KG1 (cell line): ENCODE data around the gene TCP1.
A peak's percentile ranks its signal among the peaks of the same experiment; 100 is the strongest.
"Not testable (repeated sequence)": the region's sequence is repeated elsewhere in the genome, so short reads cannot be mapped to it uniquely, and the experiment has no call there.

Source experiments
- DNase-seq: peaks from one replicate; lab custom pipeline; 2025; lab: John Stamatoyannopoulos, UW

Gene TCP1

DNA sequence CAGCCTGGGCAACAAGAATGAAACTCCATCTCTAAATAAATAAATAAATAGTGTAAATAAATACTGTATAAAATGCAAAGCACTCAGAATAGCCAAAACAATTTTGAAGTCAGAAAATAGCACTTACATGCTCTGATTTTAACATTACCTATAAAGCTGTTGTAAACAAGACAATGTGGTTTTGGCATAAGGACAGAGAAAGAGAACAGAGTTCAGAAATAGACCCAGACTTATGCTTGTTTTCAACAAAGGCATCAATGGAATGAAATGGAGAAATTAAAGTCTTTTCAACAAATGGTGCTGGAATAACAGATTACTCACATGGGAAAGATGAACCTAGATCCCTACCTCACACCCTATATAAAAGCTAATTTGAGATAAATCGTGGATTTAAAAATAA lies 17.2 kb downstream of the TCP1 start:
- DNase-seq, result no peak

DNA sequence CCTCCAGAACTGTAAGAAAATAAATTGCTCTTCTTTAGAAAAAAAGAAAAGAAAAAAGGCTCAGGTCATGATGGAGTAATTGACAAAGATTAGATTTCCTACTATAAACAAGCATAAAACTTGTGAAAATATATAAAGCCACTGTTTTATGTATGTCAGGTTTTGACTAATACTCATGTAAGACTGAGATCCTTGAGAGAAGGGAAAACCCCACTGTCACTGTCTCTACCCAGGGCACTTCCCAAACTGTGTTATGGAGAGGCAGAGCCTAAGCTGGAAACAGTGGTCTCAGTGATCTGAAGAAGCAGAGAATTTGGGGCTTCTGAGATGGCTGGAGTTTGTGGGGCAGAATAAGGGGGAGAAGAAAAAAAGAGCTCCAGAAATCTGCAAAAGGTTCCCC lies 19.9 kb downstream of the TCP1 start:
- DNase-seq, result no peak

DNA sequence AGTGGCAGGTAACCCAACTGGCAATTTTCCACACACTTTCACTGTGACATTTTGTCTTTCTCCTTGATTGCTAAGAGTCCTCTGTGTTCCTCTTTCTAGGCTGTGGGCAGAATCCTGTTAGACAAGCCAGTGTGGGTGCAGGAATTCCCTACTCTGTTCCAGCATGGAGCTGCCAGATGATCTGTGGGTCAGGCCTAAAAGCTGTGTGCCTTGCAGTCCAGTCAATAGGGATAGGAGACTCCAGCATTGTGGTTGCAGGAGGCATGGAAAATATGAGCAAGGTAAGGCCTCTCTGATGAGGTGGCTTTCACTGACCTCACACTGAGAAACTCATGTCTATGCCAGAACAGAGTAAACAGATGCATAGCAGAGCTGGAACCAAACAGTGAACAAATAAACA lies 22.5 kb downstream of the TCP1 start:
- no peak for DNase-seq

DNA sequence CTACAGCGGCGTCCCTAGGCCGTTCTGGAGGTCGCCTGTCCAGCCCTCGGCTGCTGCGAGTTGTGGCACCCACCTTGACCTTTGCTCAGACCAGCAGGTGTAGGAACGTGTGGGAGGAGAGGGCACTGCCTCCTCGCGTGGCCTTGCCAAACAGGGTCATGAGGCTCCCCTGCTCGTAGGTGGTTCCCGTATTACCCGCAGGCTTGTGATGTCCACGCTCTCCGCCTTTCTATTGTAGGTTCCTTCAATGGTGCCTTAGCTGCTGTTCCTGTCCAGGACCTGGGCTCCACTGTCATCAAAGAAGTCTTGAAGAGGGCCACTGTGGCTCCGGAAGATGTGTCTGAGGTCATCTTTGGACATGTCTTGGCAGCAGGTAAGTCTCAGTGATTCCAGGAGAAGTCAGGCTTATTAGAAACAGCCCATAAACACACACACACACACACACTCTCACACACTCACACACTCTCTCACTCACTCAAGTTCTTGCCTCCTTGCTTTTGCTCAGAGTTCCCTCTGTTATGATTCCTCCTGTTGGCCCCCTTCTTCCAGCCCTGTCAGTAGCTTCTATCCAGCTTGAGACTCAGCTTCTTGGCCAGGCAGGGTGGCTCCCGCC lies 26.6 kb downstream of the TCP1 start:
- no peak for DNase-seq

DNA sequence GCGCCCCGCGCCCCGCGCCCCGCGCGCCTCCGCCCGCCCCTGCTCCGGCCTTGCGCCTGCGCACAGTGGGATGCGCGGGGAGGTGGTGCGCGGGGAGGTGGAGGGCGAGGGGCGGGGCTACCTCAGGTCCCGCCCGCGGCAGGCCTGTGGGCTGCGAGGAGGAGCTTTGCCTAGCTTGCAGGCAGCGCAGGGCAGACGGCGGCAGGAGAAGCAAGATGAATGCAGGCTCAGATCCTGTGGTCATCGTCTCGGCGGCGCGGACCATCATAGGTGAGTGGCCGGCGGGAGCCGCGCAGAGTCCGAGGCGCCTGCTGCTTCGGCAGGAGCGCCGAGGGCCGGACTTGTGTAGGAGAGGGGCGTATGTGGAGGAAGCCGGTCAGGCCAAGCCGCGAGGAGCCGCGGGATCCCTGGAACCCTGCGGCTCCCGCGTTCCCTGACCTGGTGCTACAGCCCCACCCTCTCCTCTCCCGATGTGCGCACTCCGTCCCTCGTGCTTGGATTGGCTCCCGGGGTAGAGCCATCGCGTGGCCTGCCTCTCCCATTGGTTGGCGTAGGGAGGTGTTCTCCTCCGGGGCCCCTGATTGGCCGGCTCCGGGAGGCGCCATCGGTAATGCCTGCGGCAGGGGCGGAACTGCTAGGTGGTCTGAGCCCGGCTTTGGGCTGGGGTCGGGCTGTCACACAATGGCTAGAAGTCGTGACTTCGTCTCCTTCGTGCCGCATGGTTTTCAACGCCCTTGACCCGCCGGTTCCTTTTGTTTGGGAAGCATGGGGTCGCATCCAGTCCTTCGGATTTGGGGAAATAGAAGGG lies 27.3 kb downstream of the TCP1 start, which contains the start of gene ACAT2:
TSS of gene ACAT2 (plus strand) at position 173 of the 808 bp plus-strand sequence. CDS start at position 216, 43 bp downstream.
- DNase-seq, result peak; percentile 80

DNA sequence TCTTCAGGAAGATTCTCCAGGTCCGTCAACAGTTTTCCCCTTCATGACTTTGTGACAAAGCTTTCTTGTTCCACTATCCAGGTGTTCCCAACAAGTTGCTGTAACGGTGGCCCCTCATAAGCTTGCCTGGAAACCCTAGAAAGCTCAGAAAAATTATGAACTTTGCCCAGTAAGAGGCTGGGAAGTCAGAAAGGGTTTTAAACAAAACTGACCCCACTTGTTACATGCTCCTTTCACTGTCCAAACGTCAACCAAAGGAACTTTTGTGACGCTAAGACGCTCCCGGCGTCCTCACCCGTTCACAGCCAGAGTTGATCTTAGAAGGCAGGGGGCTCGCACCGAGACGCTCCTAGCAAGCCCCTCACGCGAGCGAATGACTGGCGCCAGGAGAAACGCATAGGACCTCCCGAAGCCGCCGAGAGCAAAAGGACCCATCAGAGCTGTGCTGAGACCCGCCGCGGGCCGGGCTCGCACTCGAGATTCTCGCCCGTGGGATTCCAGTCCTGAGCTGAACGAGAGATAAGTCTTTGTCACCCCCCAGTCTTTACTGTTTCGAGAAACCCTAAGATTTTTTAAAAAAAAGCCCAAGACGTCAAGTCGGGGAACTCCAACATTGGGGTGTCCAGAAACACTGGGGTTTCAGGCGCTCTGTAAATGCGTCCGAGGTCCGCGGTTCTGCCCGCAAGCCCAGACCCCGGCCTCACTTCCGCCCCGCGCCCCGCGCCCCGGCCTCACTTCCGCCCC lies 28.1 kb downstream of the TCP1 start:
- no peak for DNase-seq

DNA sequence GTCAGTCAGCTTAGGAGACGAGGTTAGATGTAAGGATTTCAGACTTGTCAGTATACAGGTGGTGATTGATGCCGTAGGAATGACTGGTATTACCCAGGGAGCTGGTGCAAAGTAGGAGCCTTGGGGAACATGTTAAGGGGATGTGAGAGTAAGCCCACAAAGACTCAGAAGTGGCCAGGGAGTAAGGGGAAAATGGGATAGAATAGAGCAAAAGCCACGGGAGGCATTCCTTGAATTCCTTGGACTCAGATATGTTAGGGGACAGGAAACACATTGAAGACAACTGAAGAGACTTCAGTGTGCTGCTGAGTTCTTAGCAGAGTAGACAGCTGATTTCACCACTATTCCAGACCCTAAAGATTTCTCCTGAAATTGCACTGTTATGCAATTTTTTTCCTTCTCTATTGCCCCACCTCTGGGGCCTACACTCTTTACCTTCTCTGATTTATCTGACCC lies 28.8 kb downstream of the TCP1 start:
- no peak for DNase-seq

DNA sequence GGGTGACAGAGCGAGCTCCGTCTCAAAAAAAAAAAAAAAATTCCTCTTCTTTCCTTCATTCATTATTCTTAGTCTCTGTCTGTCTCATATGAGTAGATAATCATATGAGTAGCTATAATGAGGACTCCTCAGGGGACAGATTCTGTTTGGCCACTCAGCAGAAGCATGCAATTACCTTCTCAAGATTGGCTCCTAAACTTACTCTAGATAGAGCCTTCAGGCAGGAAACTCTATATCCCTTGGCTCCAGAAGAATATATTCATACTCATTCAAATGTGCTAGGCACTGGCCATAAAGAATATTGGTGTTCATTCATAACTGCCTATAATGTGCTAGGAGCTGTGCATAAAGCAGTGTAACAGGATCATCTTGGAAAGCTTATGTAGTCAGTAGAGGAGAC lies 29.8 kb downstream of the TCP1 start:
- DNase-seq, result no peak

DNA sequence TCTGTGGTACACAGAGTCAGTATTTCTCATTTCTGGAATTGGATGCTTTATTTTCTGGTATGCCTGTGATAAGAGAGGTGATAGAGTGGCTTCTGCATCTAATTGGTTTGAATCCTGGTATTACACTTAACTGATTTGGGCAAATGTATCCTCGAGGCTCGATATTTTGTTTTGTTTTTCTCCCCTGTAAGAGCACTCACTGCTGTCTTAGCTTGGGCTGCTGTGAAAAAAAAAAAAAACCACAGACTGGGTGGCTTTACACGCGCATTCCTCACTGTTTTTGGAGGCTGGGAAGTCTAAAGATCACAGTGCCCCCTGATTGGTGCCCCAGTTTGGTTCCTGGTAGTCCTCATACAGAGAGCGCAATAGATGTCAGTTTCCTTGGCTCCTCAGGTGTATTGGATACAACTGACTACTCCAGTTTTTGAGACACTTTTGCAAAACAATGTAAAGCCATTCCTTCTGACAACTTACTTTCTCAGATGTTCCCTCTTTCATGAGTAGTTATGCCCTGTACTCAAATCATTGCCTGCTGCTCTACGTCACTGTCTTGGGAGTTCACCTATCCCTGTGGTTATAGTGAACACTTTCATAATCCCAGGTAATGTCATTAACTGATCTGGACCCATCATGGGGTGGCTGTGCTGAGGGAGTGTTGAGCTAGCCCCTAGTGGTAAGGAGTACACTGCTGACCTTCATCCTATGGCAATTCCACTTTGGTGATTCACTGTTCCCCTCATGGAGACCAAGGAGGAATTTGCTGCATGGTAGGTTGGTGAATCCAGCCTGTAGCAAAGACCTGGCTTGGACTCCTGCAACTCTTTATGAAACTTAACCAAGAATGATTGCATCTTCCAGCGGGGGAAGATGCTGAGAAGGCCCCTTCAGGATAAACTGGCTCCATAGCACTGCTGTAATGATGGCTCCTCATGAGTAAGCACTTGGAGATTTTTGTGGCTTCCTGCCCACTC lies 31.1 kb downstream of the TCP1 start:
- DNase-seq, result no peak

DNA sequence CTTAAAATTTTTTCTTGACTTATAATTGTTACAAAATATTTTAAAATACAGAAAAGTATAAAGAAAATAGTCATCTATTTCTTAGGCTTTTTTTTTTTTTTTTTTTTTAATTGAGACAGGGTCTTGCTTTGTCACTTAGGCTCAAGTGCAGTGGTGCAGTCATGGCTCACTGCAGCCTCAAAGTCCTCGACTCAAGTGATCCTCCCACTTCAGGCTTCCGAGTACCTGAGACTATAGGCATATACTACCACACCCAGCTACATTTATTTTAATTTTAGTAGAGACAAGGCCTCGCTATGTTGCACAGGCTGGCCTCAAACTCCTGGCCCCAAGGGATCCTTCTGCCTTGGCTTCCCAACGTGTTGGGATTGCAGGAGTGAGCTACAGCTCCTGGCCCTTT lies 32.9 kb downstream of the TCP1 start:
- no peak for DNase-seq

DNA sequence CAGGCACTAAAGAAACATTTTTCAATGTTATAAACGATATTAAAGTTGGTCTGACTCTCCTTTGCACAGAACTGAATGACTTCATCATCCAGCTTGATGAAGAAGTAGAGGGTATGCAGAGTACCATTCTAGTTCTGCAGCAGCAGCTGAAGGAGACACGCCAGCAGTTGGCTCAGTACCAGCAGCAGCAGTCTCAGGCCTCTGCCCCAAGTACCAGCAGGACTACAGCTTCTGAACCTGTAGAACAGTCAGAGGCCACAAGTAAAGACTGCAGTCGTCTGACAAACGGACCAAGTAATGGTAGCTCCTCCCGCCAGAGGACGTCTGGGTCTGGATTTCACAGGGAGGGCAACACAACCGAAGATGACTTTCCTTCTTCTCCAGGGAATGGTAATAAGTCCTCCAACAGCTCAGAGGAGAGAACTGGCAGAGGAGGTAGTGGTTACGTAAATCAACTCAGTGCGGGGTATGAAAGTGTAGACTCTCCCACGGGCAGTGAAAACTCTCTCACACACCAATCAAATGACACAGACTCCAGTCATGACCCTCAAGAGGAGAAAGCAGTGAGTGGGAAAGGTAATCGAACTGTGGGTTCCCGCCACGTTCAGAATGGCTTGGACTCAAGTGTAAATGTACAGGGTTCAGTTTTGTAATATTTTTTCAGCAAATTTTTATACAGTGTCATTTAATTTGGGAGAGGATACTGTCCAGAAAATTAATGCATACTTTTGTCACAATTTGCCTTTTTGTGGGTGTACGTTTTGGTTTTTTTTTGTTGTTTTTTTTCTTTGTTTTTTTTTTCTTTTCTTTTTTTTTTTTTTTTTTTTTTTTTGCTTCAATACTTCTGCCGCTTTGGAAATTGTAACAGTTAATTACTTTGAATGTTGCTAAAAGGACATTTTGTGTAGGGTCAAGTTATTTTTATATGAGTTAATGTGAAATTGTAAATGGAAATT lies 34.2 kb downstream of the TCP1 start:
- DNase-seq, result no peak

DNA sequence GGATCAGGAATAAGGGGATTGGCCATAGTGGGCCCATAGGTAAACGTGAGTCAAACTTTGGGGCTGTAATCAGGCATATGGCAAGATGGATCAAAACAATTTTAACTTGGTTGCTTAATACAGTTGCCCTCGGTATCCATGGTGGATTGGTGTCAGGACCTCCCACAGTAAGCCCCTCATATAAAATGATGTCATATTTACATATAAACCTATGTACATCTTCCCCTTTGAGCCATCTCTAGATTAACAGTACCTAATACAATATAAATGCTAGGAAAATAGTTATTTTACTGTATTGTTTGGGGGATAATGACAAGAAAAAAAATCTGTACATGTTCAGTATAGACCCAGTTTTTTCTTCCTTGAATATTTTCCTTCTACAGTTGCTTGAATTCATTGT lies 35.0 kb downstream of the TCP1 start:
- DNase-seq, result no peak

DNA sequence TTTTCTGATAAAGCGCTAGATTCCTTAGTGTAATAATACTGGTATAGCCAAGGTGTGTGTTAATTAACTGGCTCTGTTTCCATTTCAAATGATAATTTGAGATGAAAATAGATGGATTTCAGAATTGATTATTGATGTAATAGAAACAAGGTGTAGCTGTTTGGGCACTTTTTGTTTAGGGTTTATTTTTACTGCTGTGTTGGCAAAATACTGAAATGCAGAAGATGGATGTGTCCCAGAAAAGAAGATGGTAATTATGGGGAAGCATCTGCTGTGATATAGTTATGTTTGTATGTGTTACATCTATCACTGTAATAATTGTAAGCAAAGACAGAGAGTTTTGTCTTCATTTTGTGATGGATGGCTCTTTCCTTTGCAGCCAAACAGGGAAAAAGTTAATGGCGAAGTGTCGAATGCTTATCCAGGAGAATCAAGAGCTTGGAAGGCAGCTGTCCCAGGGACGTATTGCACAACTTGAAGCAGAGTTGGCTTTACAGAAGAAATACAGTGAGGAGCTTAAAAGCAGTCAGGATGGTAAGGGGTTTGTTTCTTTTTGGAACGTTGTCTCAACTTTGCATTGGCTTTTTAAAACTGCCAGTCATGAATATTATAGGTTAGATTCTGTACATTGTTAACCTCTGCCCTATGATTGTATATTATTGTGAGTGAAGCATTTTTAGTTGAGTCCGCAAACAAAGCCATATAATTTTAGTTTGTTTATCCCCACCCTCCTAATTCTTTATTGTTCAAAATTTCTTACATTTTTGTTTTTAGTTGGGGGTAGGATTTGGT lies 36.1 kb downstream of the TCP1 start:
- no peak for DNase-seq

DNA sequence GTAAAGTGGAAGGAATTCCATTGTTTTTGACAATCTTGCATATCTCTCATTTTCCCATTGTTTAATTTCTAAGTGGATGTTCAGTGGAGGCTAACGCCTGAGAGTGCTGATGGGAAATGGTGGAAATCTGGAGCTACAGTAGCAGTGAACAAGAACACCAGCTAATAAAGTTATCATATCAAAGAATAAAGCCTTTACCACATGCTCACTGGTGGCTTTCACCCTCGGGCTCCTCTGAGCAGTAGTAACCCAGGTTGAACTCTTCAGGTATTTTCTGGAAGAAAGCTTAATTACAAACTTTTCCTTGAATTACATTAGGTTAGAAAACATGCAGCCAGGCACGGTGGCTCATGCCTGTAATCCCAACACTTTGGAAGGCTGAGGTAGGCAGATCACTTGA lies 38.0 kb downstream of the TCP1 start:
- DNase-seq, result no peak

DNA sequence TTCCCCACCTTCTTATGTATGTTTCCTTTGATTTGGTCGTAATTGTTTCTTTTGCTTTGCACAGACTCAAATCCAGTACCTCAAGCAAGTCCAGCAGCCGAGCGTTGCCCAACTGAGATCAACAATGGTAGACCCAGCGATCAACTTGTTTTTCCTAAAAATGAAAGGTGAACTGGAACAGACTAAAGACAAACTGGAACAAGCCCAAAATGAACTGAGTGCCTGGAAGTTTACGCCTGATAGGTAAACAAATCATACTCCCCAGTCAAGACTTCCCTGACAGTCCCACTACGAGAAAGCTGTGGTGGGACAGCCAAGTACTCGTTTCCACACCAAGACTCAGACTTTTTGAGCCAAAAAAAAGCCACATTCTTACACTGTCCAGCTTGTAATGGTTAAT lies 41.3 kb downstream of the TCP1 start:
- not testable (repeated sequence) for DNase-seq

DNA sequence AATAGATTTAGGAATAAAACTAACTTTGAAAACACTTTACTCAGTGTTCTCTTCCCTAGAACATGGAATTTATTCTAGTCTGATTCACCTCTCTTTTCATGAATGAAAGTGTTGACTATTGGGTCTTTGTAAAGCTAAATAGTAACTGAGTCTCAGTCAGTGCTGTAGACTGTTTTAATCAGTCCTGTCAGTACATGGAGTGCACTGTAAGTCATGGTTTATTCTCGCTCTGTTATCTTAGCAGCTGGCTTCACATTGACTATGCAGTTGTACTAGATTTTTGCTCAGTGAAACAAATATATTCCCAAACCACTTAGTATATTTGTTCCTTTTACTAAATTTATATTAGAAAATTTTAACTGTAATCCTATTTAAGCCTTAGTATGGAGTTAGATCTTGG lies 42.6 kb downstream of the TCP1 start:
- DNase-seq, result no peak

DNA sequence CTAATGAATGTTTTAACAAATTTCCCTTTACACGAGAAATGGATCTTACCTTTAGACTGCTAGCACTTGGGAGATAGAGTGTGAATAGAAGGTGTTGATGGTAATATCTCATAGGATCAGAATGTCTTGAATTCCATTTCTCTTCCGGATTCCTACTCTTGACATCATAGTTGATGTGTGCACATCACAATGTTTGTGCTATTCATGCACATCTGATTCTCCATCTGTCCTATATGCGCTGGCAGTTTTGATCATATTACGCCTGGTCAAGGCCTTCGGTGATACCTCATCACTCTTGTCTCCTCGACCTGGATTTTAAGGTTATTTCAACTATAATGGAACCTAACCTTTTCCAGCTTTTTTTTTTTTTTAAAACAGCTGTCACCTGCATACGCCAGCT lies 44.3 kb downstream of the TCP1 start:
- no peak for DNase-seq

DNA sequence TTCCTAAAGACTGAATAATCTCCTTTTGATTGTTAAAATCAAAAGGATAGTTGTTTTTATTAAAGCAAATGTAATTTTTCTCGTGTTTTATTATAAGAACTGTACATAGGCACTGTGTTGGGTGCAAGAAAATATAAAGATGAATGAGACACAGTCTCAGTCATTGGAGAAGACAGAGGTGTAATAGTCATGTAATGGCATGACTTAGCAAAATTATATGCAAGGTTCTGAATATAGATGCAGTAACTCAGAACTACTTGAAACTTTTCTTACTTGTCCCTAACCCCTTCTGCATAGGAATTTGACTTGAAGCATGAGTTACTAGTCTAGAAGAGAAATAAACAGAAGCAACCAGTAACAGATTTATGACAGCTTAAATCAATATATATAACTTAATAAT lies 47.2 kb downstream of the TCP1 start:
- no peak for DNase-seq

DNA sequence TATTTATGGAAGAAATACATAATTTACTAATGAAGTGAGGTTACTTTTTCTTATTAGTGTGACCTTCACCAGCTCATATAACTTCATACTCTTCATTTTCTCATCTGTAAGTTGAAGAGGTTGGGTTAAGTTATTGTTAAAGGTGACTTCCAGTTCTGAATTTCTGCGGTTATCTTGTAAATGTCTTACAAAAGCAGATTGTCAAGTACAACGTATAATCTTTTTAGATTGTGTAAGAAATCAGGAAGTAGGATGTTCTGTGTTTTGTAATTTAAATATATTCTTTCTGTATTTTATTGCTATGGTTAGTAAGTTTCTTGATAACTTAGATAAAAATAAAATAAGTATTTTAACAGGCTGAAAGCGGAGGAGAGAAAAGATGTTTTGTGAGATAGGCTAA lies 50.1 kb downstream of the TCP1 start:
- DNase-seq, result no peak

DNA sequence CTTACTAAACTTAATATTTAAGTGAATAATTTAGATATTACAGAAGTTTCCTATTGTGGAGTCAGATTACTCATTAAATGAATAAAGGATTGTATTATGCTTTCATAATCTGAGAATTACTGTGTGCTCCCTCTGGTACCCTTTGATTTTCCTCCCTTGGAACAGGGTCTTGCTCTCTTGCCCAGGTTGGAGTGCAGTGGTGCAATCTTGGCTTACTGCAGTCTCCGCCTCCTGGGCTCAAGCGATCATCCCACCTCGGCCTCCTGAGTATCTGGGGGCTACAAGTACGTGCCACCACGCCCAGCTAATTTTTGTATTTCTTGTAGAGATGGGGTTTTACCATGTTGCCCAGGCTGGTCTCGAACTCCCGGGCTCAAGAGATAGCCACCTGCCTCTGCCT lies 52.5 kb downstream of the TCP1 start:
- DNase-seq, result no peak
